Vagina (tissue), 2 donors: ENCODE data around the gene SVOP. TPM values are rescaled to one million over a fixed set of nuclear protein-coding genes. Genes with fewer than 3 reads are reported as not detected.

Experiments
- DNase-seq, 2 donors: peaks; one replicate each; pipeline ENCODE4 v3.0.0-alpha.2; 2017; ENCODE audit errors: extremely low spot score in 2 of 2
- H3K27ac ChIP-seq: fragments of 200-600 bp; sonication (generic); one replicate; pipeline ENCODE4 v1.5.1; 2019
- H3K27me3 ChIP-seq: fragments of 200-600 bp; sonication (generic); one replicate; pipeline ENCODE4 v1.5.1; 2019
- H3K36me3 ChIP-seq, 2 donors: fragments of 200-600 bp; sonication (generic); one replicate each; pipeline ENCODE4 v1.5.1; 2017 to 2019
- H3K4me1 ChIP-seq: fragments of 200-600 bp; sonication (generic); one replicate; pipeline ENCODE4 v1.5.1; 2019
- H3K4me3 ChIP-seq, 2 donors: fragments of 200-600 bp; sonication (generic); 1 replicate in 1 of 2; 2 replicates in 1 of 2; pipeline ENCODE4 v1.5.1; 2016 to 2019
- H3K9me3 ChIP-seq: fragments of 200-600 bp; sonication (generic); one replicate; pipeline ENCODE4 v1.5.1; 2019
- POLR2A ChIP-seq, 2 donors: fragments of 450-650 bp; IDR thresholded peaks; one replicate each; pipeline ENCODE4 v1.6.1; 2017; ENCODE audit warnings: antibody characterized with exemption in 2 of 2, mild to moderate bottlenecking in 2 of 2, moderate library complexity in 2 of 2
- POLR2AphosphoS5 ChIP-seq, 2 donors: sonication (generic); formaldehyde crosslinking; IDR thresholded peaks; one replicate each; pipeline ENCODE4 v1.9.0; 2017; ENCODE audit warnings: antibody characterized with exemption in 2 of 2, mild to moderate bottlenecking in 2 of 2, low read depth in 1 of 2; ENCODE audit not compliant: insufficient read depth in 1 of 2
- intact Hi-C: fragments of 100-400 bp; cut with DNase I; formaldehyde crosslinking; loops from one replicate; pipeline ENCODE4 v1.15.1; 2023
- total RNA-seq: library from RNA; depleted of rRNA; stranded (reverse); fragments of >200 nt; gene quantifications from one replicate; pipeline ENCODE4 v1.2.3, GENCODE V29; 2016
- TF ChIP-seq, protein P1 (sequence below), 3 experiments: fragments of 450-650 bp in 2 of 3; fragments of 200-600 bp in 1 of 3; sonication (generic) in 1 of 3; IDR thresholded peaks; one replicate each; pipeline ENCODE4 v1.5.1; 2017 to 2019; ENCODE audit warnings: antibody characterized with exemption in 3 of 3, mild to moderate bottlenecking in 2 of 3, moderate library complexity in 2 of 3

Gene SVOP
- total RNA-seq, 1 donor from 2014 or later = under 0.01 TPM

DNA sequence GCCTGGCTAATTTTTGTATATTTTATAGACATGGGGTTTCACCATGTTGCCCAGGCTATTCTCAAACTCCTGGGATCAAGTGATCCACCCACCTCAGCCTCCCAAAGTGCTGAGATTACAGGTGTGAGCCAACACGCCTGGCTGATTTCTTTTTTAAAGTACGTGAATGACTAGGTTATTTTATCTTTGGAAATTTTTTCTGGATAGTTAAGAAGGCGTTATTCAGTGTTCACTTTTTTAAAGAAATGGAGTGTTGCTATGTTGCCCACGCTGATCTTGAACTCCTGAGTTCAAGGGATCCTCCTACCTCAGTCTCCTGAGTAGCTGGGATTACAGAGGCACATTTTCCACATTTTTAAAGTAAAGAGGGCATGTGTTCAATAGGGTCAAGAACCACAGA lies 58.6 kb downstream of the SVOP start:
- no peak for DNase-seq
- Histone ChIP-seq H3K9me3 (no peaks in the 10 kb centered on the region), H3K4me1 (no peaks in the 10 kb centered on the region), H3K27me3 (no peaks in the 10 kb centered on the region), H3K4me3 (no peak overlapping the region), H3K27ac (no peak overlapping the region), H3K36me3 (no peaks in the 10 kb centered on the region)
- TF ChIP-seq, protein P1, sequence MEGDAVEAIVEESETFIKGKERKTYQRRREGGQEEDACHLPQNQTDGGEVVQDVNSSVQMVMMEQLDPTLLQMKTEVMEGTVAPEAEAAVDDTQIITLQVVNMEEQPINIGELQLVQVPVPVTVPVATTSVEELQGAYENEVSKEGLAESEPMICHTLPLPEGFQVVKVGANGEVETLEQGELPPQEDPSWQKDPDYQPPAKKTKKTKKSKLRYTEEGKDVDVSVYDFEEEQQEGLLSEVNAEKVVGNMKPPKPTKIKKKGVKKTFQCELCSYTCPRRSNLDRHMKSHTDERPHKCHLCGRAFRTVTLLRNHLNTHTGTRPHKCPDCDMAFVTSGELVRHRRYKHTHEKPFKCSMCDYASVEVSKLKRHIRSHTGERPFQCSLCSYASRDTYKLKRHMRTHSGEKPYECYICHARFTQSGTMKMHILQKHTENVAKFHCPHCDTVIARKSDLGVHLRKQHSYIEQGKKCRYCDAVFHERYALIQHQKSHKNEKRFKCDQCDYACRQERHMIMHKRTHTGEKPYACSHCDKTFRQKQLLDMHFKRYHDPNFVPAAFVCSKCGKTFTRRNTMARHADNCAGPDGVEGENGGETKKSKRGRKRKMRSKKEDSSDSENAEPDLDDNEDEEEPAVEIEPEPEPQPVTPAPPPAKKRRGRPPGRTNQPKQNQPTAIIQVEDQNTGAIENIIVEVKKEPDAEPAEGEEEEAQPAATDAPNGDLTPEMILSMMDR (IDR thresholded peaks at IDR 0.05) = no peak
- no peak for TF ChIP-seq POLR2AphosphoS5 (IDR thresholded peaks at IDR 0.05; ENCODE audit: insufficient read depth in 1 of 2, low read depth in 1 of 2)
- no peak for TF ChIP-seq POLR2A (IDR thresholded peaks at IDR 0.05)
- intact Hi-C loops = no loop called here

DNA sequence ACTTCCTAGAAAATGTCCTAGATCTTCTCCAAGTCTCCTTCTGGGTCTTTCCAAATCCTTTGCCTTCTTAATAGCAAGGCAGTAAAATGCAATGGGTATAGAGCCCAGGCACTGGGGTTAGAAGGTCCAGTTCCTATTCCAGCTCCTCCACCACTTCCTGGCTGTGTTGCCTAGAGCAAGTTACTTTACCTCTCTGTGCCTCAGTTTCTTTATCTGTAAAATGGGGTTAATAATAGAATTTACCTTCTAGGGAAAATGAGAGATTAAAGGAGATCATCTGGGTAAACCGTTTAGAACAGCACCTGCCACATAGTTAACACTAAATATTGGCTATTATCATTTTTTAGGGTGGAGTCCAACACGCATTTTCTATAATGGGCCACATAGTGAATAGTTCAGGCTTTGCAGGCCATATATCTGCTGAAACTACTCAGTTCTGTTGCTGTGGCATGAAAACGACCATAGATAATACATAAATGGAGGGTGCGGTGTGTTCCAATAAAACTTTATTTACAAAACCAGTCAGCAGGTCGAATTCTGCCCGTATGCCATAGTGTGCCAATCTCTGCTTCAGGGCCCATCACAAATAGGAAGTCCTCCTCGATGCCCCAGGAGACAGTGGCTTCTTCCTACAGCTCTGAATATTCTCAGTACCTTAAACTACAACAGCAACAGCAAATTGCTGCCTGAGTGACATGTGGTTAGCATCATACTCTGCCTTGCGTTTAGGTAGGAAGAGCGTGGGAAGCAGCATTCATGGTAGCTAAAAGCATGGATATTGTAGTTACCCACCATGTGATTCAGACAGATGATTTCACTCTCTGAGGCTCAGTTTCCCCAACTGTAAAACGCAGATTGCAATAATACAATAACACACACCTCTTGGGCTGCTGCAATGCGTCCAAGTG lies 60.9 kb downstream of the SVOP start:
- Histone ChIP-seq H3K4me3 (no peak overlapping the region), H3K27me3 (no peaks in the 10 kb centered on the region), H3K27ac (no peak overlapping the region), H3K36me3 (no peaks in the 10 kb centered on the region), H3K4me1 (no peaks in the 10 kb centered on the region), H3K9me3 (no peaks in the 10 kb centered on the region)
- intact Hi-C loops = no loop called here
- no peak for DNase-seq
- TF ChIP-seq POLR2A (IDR thresholded peaks at IDR 0.05) (no peak), POLR2AphosphoS5 (IDR thresholded peaks at IDR 0.05; ENCODE audit: insufficient read depth in 1 of 2, low read depth in 1 of 2) (no peak)
- TF ChIP-seq, protein P1 (IDR thresholded peaks at IDR 0.05) = no peak

- Histone ChIP-seq H3K36me3 (no peaks in the 10 kb centered on the region), H3K4me1 (no peaks in the 10 kb centered on the region), H3K27me3 (no peaks in the 10 kb centered on the region), H3K9me3 (no peaks in the 10 kb centered on the region), H3K27ac (no peak overlapping the region), H3K4me3 (no peak overlapping the region)
- no peak for TF ChIP-seq POLR2A (IDR thresholded peaks at IDR 0.05)
- TF ChIP-seq POLR2AphosphoS5 (IDR thresholded peaks at IDR 0.05; ENCODE audit: insufficient read depth in 1 of 2, low read depth in 1 of 2) = no peak
- TF ChIP-seq, protein P1 (IDR thresholded peaks at IDR 0.05) = no peak
- intact Hi-C loops = no loop called here
- no peak for DNase-seq
These were observed 65.5 kb downstream of the SVOP start for GRCh38 chr12:108955225-108955835.

GRCh38 chr12:108950991-108951739 lies 69.7 kb downstream of the SVOP start:
- intact Hi-C loops = no loop called here

More at GRCh38 chr12:108950991-108951739, 69.7 kb downstream of the SVOP start:
- Histone ChIP-seq H3K27me3 (no peaks in the 10 kb centered on the region), H3K4me1 (no peaks in the 10 kb centered on the region), H3K27ac (no peak overlapping the region), H3K36me3 (no peaks in the 10 kb centered on the region), H3K9me3 (no peaks in the 10 kb centered on the region), H3K4me3 (no peak overlapping the region)
- TF ChIP-seq POLR2A (IDR thresholded peaks at IDR 0.05) (no peak), POLR2AphosphoS5 (IDR thresholded peaks at IDR 0.05; ENCODE audit: insufficient read depth in 1 of 2, low read depth in 1 of 2) (peak in 1 of 2 donors; percentile 43)
- TF ChIP-seq, protein P1 (IDR thresholded peaks at IDR 0.05) = peak; percentile 23 to 93 (median 70)
- DNase-seq = no peak
